SU-DHL-6 (cell line): ENCODE measurements around the gene PLEKHA8.

Experiments
- H2AFZ ChIP-seq: fragments of 200-600 bp; sonication (generic); 2 replicates; pipeline ENCODE4 v1.6.1; 2014; ENCODE audit warnings: low read depth, mild to moderate bottlenecking, moderate library complexity, mixed read lengths, antibody characterized with exemption, low read length; ENCODE audit not compliant: severe bottlenecking
- H3F3A ChIP-seq: fragments of 200-600 bp; shearing (Covaris generic); 2 replicates; pipeline ENCODE4 v1.6.0; 2016; ENCODE audit warnings: antibody characterized with exemption, mild to moderate bottlenecking; ENCODE audit not compliant: insufficient read depth
- H3K27ac ChIP-seq: fragments of 200-600 bp; sonication (generic); 2 replicates; pipeline ENCODE4 v1.5.1; 2016; ENCODE audit warnings: low read depth, mild to moderate bottlenecking, low read length, moderate library complexity, mixed read lengths
- H3K27me3 ChIP-seq: fragments of 200-600 bp; sonication (generic), shearing (Covaris generic); 2 replicates; pipeline ENCODE4 v1.6.0; 2014; ENCODE audit warnings: mild to moderate bottlenecking, low read length
- H3K36me3 ChIP-seq: fragments of 200-600 bp; sonication (generic); 2 replicates; pipeline ENCODE4 v1.6.1; 2014; ENCODE audit warnings: mild to moderate bottlenecking, low read length, mixed read lengths
- H3K4me2 ChIP-seq: fragments of 300-600, 200-600 bp; shearing (Covaris generic), sonication (generic); 2 replicates; pipeline ENCODE4 v1.6.0; 2014; ENCODE audit warnings: low read length, low read depth, mild to moderate bottlenecking; ENCODE audit not compliant: poor library complexity, severe bottlenecking
- H3K4me3 ChIP-seq: fragments of 200-600 bp; sonication (generic); 2 replicates; pipeline ENCODE4 v1.5.1; 2014; ENCODE audit warnings: antibody characterized with exemption, low read length, mild to moderate bottlenecking, mixed read lengths; ENCODE audit not compliant: insufficient read depth, poor library complexity, severe bottlenecking
- H3K79me2 ChIP-seq: fragments of 200-600 bp; sonication (generic); 2 replicates; pipeline ENCODE4 v1.6.1; 2014; ENCODE audit warnings: mild to moderate bottlenecking, low read length, moderate library complexity; ENCODE audit not compliant: insufficient read depth
- H3K9ac ChIP-seq: fragments of 200-600 bp; sonication (generic); 2 replicates; pipeline ENCODE4 v1.7.0; 2014; ENCODE audit warnings: mild to moderate bottlenecking, low read length
- H3K9me2 ChIP-seq: fragments of 200-600 bp; sonication (generic); replicated peaks from 2 replicates; pipeline ENCODE4 v1.6.1; 2014; ENCODE audit warnings: low read length; ENCODE audit not compliant: insufficient read depth
- H3K9me3 ChIP-seq: fragments of 200-600 bp; sonication (generic); 2 replicates; pipeline ENCODE4 v1.6.1; 2014; ENCODE audit warnings: low read length, mixed read lengths; ENCODE audit not compliant: insufficient read depth
- H4K20me1 ChIP-seq: fragments of 200-600 bp; sonication (generic); 2 replicates; pipeline ENCODE4 v1.6.1; 2014; ENCODE audit warnings: low read depth, mild to moderate bottlenecking, antibody characterized with exemption, low read length, moderate library complexity, mixed read lengths
- EZH2phosphoT487 ChIP-seq: fragments of 200-600 bp; sonication (generic), shearing (Covaris generic); conservative IDR thresholded peaks from 2 replicates; pipeline ENCODE4 v1.6.1; 2018; ENCODE audit warnings: mild to moderate bottlenecking, antibody characterized with exemption, low read length, moderate library complexity, mixed read lengths
- TF ChIP-seq, protein P1 (sequence below): fragments of 200-600 bp; sonication (generic); IDR thresholded peaks from one replicate; pipeline ENCODE4 v1.5.1; 2017; ENCODE audit warnings: antibody characterized with exemption, mild to moderate bottlenecking, low read length, moderate library complexity; ENCODE audit not compliant: insufficient read depth, poor library complexity, severe bottlenecking

The PLEKHA8 gene

DNA sequence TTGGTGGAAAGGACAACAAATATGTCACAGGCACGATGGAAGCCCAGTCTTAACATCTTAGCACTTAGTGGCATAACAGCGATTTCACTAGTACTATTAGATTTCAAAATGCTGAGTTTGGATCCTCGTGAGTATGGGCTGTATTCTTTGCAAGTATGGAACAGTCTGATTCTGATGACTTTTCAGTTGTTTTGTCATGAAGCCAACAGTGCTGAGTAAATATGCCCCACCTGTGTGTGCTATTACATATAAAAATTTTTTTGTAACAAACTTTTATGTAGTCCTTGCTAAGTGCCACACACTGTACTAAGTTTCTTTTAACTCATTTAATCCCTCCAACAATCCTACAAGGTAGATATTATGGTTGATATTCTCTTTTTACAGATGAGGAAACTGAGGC lies 137.4 kb downstream of the PLEKHA8 start:
- Histone ChIP-seq H3K9ac (no peak overlapping the region), H3K4me3 (no peak overlapping the region), H3K79me2 (no peaks in the 10 kb centered on the region), H3K4me2 (no peak overlapping the region), H3K9me2 (no peaks in the 10 kb centered on the region), H2AFZ (no peak overlapping the region), H3F3A (no peaks in the 10 kb centered on the region), H3K27me3 (no peaks in the 10 kb centered on the region), H3K27ac (no peak overlapping the region), H3K9me3 (no peaks in the 10 kb centered on the region), H4K20me1 (no peaks in the 10 kb centered on the region), H3K36me3 (no peaks in the 10 kb centered on the region)
- no peak for TF ChIP-seq EZH2phosphoT487
- TF ChIP-seq, protein P1, sequence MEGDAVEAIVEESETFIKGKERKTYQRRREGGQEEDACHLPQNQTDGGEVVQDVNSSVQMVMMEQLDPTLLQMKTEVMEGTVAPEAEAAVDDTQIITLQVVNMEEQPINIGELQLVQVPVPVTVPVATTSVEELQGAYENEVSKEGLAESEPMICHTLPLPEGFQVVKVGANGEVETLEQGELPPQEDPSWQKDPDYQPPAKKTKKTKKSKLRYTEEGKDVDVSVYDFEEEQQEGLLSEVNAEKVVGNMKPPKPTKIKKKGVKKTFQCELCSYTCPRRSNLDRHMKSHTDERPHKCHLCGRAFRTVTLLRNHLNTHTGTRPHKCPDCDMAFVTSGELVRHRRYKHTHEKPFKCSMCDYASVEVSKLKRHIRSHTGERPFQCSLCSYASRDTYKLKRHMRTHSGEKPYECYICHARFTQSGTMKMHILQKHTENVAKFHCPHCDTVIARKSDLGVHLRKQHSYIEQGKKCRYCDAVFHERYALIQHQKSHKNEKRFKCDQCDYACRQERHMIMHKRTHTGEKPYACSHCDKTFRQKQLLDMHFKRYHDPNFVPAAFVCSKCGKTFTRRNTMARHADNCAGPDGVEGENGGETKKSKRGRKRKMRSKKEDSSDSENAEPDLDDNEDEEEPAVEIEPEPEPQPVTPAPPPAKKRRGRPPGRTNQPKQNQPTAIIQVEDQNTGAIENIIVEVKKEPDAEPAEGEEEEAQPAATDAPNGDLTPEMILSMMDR: no peak

GRCh38 chr7:30166155-30166840 lies 138.1 kb downstream of the PLEKHA8 start:
- H2AFZ ChIP-seq: no peak overlapping the region
- no peaks in the 10 kb centered on the region for H3K9me3 ChIP-seq
- TF ChIP-seq EZH2phosphoT487: no peak
- TF ChIP-seq, protein P1: no peak
- H3K79me2 ChIP-seq: no peaks in the 10 kb centered on the region
- no peaks in the 10 kb centered on the region for H3K27me3 ChIP-seq
- H3K4me3 ChIP-seq: no peak overlapping the region
- no peak overlapping the region for H3K27ac ChIP-seq
- no peak overlapping the region for H3K4me2 ChIP-seq
- H3K9me2 ChIP-seq: no peaks in the 10 kb centered on the region
- H3K9ac ChIP-seq: no peak overlapping the region
- H3F3A ChIP-seq: no peaks in the 10 kb centered on the region
- no peaks in the 10 kb centered on the region for H4K20me1 ChIP-seq
- no peaks in the 10 kb centered on the region for H3K36me3 ChIP-seq

DNA sequence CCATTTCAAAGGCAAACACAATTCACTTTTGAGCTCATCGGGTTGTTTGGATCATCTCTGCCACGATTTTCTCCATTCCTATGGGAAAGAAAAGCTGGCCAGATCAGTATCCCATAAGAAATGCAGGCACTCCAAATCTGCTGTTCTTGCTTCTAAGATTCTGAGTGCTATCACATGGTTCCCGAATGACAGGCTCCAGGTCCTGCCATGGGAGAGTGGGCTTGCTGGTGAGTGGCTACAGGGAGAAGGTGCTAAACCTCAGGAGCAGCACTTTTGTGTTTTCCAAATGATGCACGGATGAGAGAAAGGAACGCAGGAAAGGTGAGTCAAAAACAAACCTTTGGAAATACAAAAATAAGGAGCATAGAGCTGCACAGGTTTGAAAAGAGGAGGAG lies 138.6 kb downstream of the PLEKHA8 start:
- TF ChIP-seq, protein P1: no peak
- no peak for TF ChIP-seq EZH2phosphoT487
- H3K9ac ChIP-seq: no peak overlapping the region
- H3K9me2 ChIP-seq: no peaks in the 10 kb centered on the region
- H3K79me2 ChIP-seq: no peaks in the 10 kb centered on the region
- no peaks in the 10 kb centered on the region for H3K27me3 ChIP-seq
- no peak overlapping the region for H3K27ac ChIP-seq
- no peak overlapping the region for H3K4me2 ChIP-seq
- H3K4me3 ChIP-seq: no peak overlapping the region
- H3F3A ChIP-seq: no peaks in the 10 kb centered on the region
- H3K9me3 ChIP-seq: no peaks in the 10 kb centered on the region
- H2AFZ ChIP-seq: no peak overlapping the region
- H4K20me1 ChIP-seq: no peaks in the 10 kb centered on the region
- no peaks in the 10 kb centered on the region for H3K36me3 ChIP-seq
